ENCODE data around the gene RRP12.

RRP12 gene

GRCh38 chr10:97332591-97333350, 68.4 kb downstream of the RRP12 start:
- DNase-seq: no peak

- no peak for DNase-seq
Measured at GRCh38 chr10:97331153-97331703, 69.9 kb downstream of the RRP12 start.

- no peak for DNase-seq
Measured at GRCh38 chr10:97329766-97330165, 71.4 kb downstream of the RRP12 start.

- DNase-seq: no peak
Measured at GRCh38 chr10:97328646-97329453, 72.3 kb downstream of the RRP12 start.

GRCh38 chr10:97327348-97328294, 73.5 kb downstream of the RRP12 start:
- no peak for DNase-seq

- DNase-seq: no peak
Measured at GRCh38 chr10:97325754-97326153, 75.4 kb downstream of the RRP12 start.

- no peak for DNase-seq
Measured at GRCh38 chr10:97323501-97323900, 77.6 kb downstream of the RRP12 start.

GRCh38 chr10:97321804-97322190, 79.3 kb downstream of the RRP12 start:
- no peak for DNase-seq

- DNase-seq: no peak
Measured at GRCh38 chr10:97321032-97321803, 79.9 kb downstream of the RRP12 start.

- DNase-seq: no peak
Measured at GRCh38 chr10:97320480-97321031, 80.6 kb downstream of the RRP12 start.

GRCh38 chr10:97319671-97320479, 81.3 kb downstream of the RRP12 start:
- DNase-seq: no peak

GRCh38 chr10:97318772-97319651, 82.1 kb downstream of the RRP12 start, which contains the start of gene FRAT1:
Gene FRAT1 (plus strand): TSS chr10:97319271. CDS start chr10:97319454, 183 bp downstream.
- no peak for DNase-seq

GRCh38 chr10:97314671-97315070, 86.5 kb downstream of the RRP12 start:
- no peak for DNase-seq

- no peak for DNase-seq
Measured at GRCh38 chr10:97312897-97313296, 88.2 kb downstream of the RRP12 start.

- no peak for DNase-seq
Measured at GRCh38 chr10:97311111-97311626, 90.0 kb downstream of the RRP12 start.

GRCh38 chr10:97307866-97308780, 93.0 kb downstream of the RRP12 start:
- no peak for DNase-seq

- no peak for DNase-seq
Measured at GRCh38 chr10:97307441-97307840, 93.7 kb downstream of the RRP12 start.
